ELR (cell line): Measurements from ENCODE around the gene ARNT2.
"Not testable (repeated sequence)": the region's sequence is repeated elsewhere in the genome, so short reads cannot be mapped to it uniquely, and the experiment has no call there.

Source experiments
- DNase-seq: peaks from one replicate; pipeline ENCODE4 v3.0.0-alpha.2; 2015; ENCODE audit warnings: low read depth

Gene ARNT2

GRCh38 chr15:80404057-80404760 is at the start of gene ARNT2:
ARNT2 (plus strand) TSS chr15:80404382; CDS start chr15:80404516, 134 bp downstream.
- DNase-seq, result peak; percentile 22

- peak; percentile 69 for DNase-seq
Observed at GRCh38 chr15:80367094-80367493, 37.1 kb upstream of the ARNT2 start.

GRCh38 chr15:80367661-80368060 is 36.5 kb upstream of the ARNT2 start:
- no peak for DNase-seq

GRCh38 chr15:80371924-80372323 is 32.3 kb upstream of the ARNT2 start:
- no peak for DNase-seq

GRCh38 chr15:80374441-80374840 is 29.7 kb upstream of the ARNT2 start:
- no peak for DNase-seq

DNA sequence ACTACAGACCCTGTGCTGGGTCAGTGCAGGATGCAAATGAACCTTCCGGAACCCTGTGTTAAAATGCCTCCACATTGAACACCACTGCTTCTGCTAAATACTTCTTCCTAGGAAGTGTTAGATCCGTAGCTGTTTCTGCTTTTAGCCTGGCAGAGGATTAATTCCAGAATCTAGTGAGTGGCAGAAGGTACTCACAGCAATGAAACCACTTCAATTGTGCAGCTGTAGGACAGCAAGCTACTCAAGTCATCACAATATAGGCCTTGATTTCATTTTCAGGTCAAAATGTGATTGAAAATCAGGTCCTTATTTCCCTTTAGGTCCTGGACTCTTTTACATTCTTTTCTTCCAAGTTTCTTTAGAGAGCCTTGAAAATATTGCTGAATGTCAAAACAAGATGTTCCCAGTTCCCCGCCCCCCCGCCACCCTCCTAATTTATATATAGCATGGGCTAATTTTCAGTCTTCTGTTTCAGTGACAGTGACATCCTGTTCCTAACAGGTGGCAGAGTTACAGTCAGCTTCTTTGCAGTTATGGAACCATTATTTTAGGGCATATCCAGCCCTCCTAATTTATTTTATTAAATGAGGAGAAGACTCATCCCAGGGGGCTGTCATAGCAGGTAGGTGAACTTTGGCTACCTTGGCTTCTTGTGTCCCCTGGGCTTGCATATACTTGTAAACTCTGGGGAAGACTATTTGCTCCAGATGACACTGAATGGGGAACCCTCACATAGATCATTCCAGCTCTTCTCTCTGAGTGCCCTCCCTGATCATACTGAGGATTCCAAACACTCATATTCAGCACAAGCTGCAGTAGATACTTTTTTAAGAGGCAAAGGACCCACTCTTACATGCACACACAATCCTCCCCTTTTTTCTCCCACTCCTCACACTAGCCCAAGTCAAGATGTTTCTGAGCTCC is 28.0 kb upstream of the ARNT2 start:
- no peak for DNase-seq

DNA sequence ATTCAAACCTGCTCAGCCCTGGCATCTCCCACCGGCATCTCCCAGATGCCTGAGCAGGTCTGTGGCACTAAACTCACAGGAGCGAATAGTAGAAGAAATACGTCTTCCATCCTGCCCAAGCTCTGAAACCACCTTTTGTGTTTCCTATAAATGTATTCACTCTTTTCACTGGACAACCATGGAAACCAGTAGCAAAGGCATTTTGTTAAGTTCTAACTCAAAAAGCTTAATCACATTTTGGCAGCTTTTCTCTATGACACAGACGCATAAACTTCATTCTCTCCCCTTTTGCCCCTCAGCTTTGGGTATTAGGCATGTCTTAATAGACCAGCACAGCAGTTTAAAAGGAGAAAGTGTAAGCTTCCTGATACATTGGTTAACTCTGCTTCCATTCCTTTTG is 24.5 kb upstream of the ARNT2 start:
- DNase-seq, result no peak

DNA sequence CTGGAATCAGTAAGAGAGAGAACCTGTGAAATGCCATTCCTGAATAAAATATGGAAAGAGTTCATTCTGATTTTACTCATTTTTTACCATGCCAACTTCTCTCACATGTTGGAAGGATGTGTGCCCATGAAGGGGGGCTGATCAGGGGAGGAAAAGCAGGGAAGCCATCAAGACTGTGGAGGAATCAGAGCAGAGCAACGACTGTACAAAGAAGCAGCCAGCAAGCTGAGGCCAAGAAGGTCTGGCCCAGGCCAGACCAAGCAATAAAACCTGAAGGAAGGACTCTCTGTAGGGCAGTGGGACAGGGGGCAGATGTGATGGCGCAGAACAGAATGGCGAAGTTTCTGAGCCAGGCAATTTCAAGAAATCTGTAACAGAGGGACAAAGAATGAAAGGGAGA is 24.0 kb upstream of the ARNT2 start:
- DNase-seq, result no peak

DNA sequence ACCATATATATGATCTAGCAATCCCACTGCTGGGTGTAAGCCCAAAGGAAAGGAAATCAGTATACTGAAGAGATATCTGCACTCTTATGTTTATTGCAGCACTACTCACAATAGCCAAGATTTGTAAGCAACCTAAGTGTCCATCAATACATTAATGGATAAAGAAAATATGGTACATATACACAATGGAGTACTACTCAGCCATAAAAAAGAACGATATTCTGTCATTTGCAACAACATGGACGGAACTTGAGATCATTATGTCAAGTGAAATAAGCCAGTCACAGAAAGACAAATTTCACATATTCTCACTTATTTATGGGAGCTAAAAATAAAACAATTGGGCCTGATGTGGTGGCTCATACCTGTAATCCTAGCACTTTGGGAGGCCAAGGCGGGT is 21.9 kb upstream of the ARNT2 start:
- no peak for DNase-seq

- DNase-seq, result no peak
Observed at GRCh38 chr15:80384432-80384831, 19.8 kb upstream of the ARNT2 start.

- DNase-seq, result no peak
Observed at GRCh38 chr15:80386151-80386550, 18.0 kb upstream of the ARNT2 start.

GRCh38 chr15:80388326-80388725 is 15.9 kb upstream of the ARNT2 start:
- no peak for DNase-seq

DNA sequence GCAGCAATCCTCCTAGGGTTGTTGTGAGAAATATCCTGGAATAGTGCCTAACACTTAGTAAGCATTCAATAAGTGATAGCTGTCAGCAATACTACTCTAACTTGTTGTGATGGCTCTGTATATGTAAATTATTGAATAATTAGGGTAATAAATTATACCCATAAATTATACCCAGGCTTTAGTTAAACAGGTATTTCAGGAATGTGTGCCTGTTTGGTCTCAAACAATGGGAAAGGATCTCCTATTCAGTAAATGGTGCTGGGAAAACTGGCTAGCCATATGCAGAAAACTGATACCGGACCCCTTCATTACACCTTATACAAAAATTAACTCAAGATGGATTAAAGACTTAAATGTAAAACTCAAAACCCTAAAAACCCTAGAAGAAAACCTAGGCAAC is 14.8 kb upstream of the ARNT2 start:
- no peak for DNase-seq

DNA sequence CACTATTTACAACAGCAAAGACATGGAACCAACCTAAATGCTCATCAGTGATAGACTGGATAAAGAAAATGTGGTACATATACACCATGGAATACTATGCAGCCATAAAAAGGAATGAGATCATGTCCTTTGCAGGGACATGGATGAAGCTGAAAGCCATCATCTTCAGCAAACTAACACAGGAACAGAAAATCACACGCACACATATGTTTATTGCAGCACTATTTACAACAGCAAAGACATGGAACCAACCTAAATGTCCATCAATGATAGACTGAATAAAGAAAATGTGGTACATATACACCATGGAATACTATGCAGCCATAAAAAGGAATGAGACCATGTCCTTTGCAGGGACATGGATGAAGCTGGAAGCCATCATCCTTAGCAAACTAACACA is 13.2 kb upstream of the ARNT2 start:
- not testable (repeated sequence) for DNase-seq

- DNase-seq, result no peak
Observed at GRCh38 chr15:80395616-80396015, 8.6 kb upstream of the ARNT2 start.

DNA sequence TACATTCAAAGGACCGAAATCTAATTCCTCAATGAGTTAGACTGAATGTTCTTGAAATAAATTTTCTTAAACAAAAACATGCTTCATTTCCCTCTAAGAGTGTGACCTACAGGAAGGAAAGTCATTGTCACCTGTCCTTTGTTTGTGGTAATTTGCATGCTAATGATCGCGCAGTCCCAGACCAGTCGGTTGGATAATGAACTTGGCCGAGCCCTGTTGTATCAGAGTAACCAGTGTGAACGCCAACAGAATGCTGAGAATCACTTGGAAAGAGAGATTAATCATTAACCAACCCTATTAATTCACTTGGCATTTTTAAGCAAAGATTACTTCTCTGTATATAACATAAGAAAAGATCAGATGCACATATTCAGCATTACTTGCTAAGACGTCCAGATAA is 8.1 kb upstream of the ARNT2 start:
- no peak for DNase-seq

DNA sequence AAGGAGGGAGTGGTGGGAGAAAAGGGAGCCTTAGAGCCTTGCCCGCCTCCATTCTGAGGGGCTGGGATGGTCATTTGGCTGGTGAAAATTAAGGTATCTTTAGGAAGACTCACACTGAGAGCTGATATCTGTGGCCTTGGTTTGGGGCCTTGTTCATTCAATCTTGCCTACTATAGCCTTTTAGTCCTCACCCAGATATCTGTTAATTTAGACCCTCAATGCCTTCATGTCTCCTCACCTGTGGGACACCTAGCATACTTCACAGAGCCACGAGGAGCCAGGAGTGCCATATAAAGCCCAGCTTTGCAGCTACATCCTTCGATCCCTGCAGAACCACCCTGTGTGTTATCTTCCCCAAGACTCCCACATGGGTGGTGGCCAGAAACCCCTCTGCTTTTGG is 4.7 kb upstream of the ARNT2 start:
- DNase-seq, result no peak

- DNase-seq, result no peak
Observed at GRCh38 chr15:80401456-80401855, 2.7 kb upstream of the ARNT2 start.

DNA sequence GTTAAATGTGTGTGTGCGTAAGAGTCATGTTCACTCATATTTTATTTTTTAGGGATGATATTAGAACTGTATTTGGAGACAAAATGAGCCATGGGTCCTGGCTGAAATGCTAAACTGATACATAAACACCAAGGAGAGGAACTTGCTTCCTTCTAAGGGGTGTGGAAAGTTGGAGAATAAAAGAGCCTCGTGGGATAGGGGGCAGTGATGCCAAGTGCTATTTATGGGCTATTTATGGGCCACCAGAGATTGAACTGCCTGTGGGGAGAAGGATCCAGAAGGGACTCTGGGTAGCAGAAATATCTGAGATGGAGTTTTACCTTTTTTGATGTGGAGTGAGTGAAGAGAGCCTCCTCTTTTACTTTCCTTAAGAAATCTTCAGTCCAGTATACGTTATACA is 1.8 kb upstream of the ARNT2 start:
- DNase-seq, result no peak

DNA sequence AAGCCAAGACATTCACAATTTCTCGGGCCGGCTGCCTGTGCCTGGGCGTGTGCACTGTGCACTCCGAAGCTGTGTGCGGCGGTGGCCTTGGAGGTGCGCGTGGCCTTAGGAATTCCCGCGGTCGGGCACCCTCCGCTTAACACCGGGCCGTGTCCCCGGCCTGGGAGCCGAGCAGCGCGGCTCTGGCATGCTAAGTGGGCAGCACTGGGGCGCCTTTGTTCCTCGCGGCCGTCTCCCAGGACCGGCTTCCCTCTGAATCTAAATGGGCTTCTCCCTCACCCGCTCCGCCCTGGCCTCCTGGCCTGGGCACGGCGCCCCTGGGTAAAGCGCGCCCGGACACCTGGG is 498 bp upstream of the ARNT2 start:
- DNase-seq, result no peak

DNA sequence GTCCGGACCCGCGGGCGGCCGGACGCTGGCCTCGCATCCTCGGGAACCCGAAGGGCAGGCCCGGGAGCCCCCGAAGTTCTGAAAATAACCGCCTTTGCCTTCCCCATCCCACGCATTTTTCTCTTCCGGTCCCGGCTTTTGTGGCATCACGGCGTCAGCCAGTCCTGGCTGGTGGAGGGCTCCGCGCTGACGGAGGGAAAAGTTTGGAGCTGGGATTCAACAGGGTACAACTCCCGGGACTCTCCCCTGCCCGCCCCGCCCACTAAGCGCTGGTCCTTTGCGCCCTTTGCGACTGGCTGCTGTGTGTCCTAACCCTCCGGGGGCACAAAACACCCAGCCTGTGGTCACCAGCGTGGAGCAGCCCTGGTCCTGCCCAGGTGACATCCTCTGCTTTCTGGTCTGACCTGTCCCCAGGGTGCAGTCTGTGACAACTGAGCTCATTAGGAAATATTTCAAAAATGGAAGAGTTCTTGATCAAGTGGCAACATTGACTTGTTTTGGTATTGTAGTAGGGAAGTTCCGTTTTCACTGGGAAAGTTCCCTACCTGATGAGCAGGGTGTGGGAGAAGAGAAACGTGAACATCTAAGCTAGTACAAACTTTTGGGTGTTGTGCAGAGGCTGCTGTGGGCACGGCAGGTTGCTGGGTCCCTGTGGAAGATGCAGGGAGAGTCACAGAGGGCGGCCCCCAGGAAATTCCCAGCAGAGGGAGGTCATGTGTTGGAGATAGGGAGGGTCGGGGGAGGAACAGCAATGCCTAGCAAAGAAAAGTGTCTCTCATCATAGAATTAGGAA is 775 bp downstream of the ARNT2 start:
- DNase-seq, result peak; percentile 32

- no peak for DNase-seq
Observed at GRCh38 chr15:80405554-80405850, 1.3 kb downstream of the ARNT2 start.

DNA sequence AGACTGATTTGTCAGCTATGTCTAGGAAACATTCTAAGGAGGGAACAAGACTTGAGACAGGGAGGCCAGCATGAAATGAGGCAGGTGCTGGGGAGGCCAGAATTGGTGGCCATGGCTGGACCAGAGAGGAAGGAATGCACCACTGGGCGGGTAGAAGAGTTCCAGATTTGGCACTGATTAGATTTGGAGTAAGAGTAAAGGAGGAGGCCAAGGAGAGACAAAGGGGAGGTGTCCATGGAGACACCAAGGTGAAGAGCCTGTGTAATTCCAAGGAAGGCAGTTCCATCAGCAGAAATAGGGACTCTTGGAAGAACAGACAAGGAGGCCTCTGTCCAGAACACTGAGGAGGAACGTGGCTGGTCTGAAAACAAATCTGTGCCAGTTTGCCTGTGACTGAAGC is 1.8 kb downstream of the ARNT2 start:
- no peak for DNase-seq
